SJSA1 (cell line): ENCODE results near the gene LFNG. TPM values are rescaled to one million over a fixed set of nuclear protein-coding genes. Genes with fewer than 3 reads are reported as not detected.
"Not testable (repeated sequence)": the region's sequence is repeated elsewhere in the genome, so short reads cannot be mapped to it uniquely, and the experiment has no call there.

Experiments
- DNase-seq, 2 experiments: peaks; one replicate each; pipeline ENCODE4 v3.0.0-alpha.2; 2015 to 2020; ENCODE audit warnings: low spot score in 2 of 2, low read depth in 1 of 2
- H3K27ac ChIP-seq: fragments of 250-450 bp; sonication (Bioruptor Pico); 2 replicates; pipeline ENCODE4 v1.5.1; 2020; ENCODE audit warnings: mild to moderate bottlenecking, moderate library complexity
- H3K27me3 ChIP-seq: fragments of 250-450 bp; sonication (Bioruptor Pico); replicated peaks from 2 replicates; pipeline ENCODE4 v1.5.1; 2020; ENCODE audit warnings: mild to moderate bottlenecking, moderate library complexity
- H3K36me3 ChIP-seq: fragments of 250-450 bp; sonication (Bioruptor Pico); 2 replicates; pipeline ENCODE4 v1.5.1; 2020; ENCODE audit warnings: mild to moderate bottlenecking
- H3K4me1 ChIP-seq: fragments of 250-450 bp; sonication (Bioruptor Pico); replicated peaks from 2 replicates; pipeline ENCODE4 v1.6.1; 2021; ENCODE audit warnings: mild to moderate bottlenecking
- H3K4me3 ChIP-seq: fragments of 250-450 bp; sonication (Bioruptor Pico); 2 replicates; pipeline ENCODE4 v1.5.1; 2020; ENCODE audit warnings: mild to moderate bottlenecking
- H3K9me3 ChIP-seq: fragments of 250-450 bp; sonication (Bioruptor Pico); replicated peaks from 2 replicates; pipeline ENCODE4 v1.5.1; 2020; ENCODE audit warnings: mild to moderate bottlenecking
- total RNA-seq: library from RNA; depleted of rRNA; stranded (reverse); fragments of >200 nt; shearing (Covaris generic); gene quantifications from 2 replicates; pipeline ENCODE4 v1.2.3, GENCODE V29; 2014

The LFNG gene
- total RNA-seq, 1 experiment from 2014 or later = 0.97 TPM

- Histone ChIP-seq H3K27ac (no peak overlapping the region), H3K9me3 (no peaks in the 10 kb centered on the region), H3K4me1 (peaks cover 36% of the 10 kb centered on the region), H3K27me3 (no peaks in the 10 kb centered on the region), H3K36me3 (no peaks in the 10 kb centered on the region), H3K4me3 (no peak overlapping the region)
- DNase-seq = no peak
Observed at GRCh38 chr7:2530071-2530987, 10.8 kb downstream of the LFNG start.

GRCh38 chr7:2530994-2531795 is 11.6 kb downstream of the LFNG start:
- H3K27me3 ChIP-seq, DNase-seq, H3K4me3 ChIP-seq, H3K36me3 ChIP-seq, H3K27ac ChIP-seq, H3K9me3 ChIP-seq: not testable (repeated sequence)
- peaks cover 38% of the 10 kb centered on the region for H3K4me1 ChIP-seq

DNA sequence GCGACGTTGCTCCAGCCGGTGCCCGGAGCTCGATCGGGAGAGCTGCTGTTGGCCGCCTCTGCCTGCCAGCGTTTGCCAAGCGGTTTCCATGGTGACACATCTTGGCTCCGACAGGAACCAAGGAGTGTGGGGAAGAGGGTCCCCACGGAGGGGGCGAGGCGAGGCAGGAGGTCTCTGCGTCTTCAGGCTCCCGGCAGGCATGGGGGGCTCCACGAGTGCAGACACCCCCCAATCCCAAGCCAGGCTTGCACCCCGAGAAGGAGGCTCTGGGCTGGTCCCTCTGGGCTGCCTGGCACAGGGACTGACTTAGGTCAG is 12.2 kb downstream of the LFNG start:
- peaks cover 38% of the 10 kb centered on the region for H3K4me1 ChIP-seq
- not testable (repeated sequence) for H3K4me3 ChIP-seq, H3K27ac ChIP-seq, H3K36me3 ChIP-seq, DNase-seq, H3K27me3 ChIP-seq, H3K9me3 ChIP-seq

DNA sequence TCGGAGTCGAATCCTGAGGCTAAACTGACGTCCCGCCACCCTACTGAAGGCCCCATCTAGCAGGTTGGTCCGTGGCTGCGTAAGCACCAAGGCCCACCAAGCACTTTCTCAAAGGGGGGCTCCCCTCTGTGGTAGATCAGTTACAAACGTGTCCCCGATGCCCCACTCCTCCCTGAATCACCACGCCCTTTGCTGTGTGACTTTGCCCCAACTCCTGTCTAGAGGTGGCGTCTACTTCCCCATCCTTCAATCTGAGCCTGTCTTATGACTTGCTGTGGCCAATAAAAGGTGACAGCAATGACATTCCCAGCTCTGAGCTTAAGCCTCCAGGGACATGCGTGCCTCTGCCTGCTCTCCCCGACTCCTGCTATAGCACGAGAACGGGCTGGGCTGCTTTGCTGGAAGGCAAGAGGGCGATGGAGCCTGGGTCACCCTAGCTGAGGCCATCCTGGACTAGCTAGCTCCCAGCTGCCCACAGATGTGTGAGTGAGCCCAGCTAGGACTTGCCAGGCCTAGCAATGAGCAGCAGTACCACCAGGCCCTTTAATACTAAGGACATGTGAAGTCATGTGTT is 12.7 kb downstream of the LFNG start:
- H3K9me3 ChIP-seq, DNase-seq, H3K27me3 ChIP-seq, H3K4me3 ChIP-seq, H3K27ac ChIP-seq, H3K36me3 ChIP-seq: not testable (repeated sequence)
- H3K4me1 ChIP-seq = peaks cover 36% of the 10 kb centered on the region

GRCh38 chr7:2532816-2533215 is 13.2 kb downstream of the LFNG start:
- not testable (repeated sequence) for H3K9me3 ChIP-seq, H3K4me3 ChIP-seq, H3K27me3 ChIP-seq, H3K36me3 ChIP-seq, DNase-seq, H3K27ac ChIP-seq
- H3K4me1 ChIP-seq = peaks cover 30% of the 10 kb centered on the region

GRCh38 chr7:2533566-2533965 is 14.0 kb downstream of the LFNG start:
- peaks cover 23% of the 10 kb centered on the region for H3K4me1 ChIP-seq
- H3K27me3 ChIP-seq, H3K27ac ChIP-seq, DNase-seq, H3K36me3 ChIP-seq, H3K4me3 ChIP-seq, H3K9me3 ChIP-seq: not testable (repeated sequence)

- not testable (repeated sequence) for H3K27me3 ChIP-seq, H3K27ac ChIP-seq, H3K9me3 ChIP-seq, DNase-seq, H3K4me3 ChIP-seq
- Histone ChIP-seq H3K36me3 (peaks cover 14% of the 10 kb centered on the region), H3K4me1 (peaks cover 16% of the 10 kb centered on the region)
Observed at GRCh38 chr7:2534214-2534613, 14.6 kb downstream of the LFNG start.

- not testable (repeated sequence) for DNase-seq, H3K4me1 ChIP-seq, H3K27me3 ChIP-seq, H3K9me3 ChIP-seq, H3K27ac ChIP-seq, H3K4me3 ChIP-seq
- peaks cover 26% of the 10 kb centered on the region for H3K36me3 ChIP-seq
Observed at GRCh38 chr7:2535872-2536627, 16.5 kb downstream of the LFNG start.

DNA sequence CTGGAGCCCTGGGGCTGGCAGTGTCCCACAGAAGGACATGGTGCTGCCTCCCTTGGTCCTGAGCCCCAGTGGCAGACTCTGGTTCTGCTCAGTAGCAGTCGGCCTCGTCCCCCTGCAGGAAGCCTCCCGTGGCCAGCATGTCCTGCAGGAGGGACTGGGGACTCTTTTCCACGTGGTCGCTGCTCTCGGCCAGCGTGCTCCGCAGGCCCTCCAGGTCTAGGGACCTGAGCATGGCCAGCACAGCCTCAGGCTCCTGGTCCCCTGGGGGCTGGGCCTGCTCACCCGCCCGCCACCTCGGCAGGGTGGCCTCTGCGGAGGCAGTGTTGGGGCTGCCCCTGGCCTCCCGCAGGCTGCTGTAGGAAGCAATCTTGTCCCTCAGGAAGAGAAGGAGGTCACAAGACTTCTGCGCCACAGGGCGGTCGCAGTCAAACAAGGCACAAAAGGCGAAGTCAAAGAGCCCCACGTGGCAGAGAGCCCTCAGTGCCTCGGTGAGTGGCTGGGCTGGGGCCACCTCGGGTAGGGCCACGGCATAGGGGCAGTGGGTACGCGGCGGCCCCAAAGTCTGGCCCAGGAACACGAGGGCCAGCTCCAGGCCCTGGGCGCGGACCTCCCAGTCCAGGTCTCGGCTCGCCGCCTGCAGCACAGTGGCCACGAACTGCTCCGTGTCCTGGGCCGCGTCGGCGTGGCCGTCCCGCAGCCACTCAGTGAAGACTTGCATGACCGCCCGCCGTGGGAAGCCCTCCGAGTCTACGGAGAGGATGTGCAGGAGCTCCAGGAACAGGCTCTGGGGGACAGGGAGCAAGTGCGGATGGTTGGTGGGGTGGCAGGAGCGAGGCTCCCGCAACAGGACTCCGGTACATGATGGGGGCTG is 18.6 kb downstream of the LFNG start:
- H3K4me1 ChIP-seq = peaks cover 3% of the 10 kb centered on the region
- no peak overlapping the region for H3K4me3 ChIP-seq
- no peak for DNase-seq
- H3K36me3 ChIP-seq = peaks cover 33% of the 10 kb centered on the region
- no peaks in the 10 kb centered on the region for H3K27me3 ChIP-seq
- no peaks in the 10 kb centered on the region for H3K9me3 ChIP-seq
- H3K27ac ChIP-seq = no peak overlapping the region

DNA sequence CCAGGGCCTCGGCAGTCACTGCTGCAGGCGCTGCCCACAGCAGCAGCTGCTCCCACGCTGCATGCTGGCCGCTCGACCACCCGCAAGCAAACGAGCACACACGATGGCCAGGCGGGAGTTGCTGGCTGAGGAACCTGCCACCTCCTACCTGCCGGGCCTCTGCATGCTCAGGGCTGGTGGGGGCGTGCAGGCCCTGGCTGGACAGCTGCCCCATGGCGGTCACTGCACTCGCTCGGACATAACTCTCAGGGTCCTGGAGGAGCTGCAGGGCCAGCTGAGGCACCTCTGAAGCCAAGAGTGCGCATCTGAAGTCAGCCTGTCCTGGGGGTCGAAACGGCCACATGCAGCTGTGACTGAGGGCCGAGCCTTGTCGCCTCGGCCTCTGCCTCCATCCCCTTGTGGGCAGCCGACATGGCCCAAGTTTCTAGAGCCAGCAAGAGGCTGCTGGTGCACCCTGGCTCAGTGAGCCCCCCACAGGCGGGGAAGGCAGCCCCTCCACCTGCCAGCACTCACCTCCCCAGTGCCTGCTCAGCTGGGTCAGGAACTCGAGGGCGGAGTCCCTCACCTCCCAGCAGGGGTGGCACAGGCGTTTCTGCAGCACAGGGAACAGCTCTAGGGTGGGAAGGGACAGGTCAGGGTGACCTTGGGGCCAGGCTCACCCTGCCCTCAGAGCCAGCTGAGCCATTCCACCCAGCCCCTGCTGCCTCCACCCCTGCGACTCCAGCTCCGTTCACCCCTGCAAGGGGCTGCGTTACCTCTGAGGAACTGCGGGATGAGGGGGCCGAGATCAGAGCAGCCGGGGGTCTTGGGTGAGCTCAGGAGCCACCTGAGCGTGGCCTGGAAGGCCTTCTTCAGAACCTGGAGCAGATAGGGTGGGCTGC is 19.7 kb downstream of the LFNG start:
- Histone ChIP-seq H3K9me3 (no peaks in the 10 kb centered on the region), H3K27me3 (no peaks in the 10 kb centered on the region)

DNA sequence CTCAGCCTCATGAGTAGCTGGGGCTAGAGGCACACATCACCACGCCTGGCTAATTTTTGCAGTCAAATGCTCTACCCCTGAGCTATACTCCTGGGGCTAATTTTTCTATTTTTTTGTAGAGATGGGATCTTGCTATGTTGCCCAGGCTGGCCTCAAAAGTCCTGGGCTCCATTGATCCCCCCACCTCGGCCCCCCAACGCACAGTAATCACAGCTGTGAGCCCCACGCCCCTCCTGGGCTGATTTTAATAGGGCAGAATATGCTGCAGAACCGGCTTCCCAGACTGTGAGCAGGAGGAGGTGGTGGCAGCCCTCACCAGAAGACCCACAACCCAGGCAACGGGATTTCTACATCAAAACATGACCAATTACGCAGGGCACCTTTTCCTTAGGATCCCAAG is 20.6 kb downstream of the LFNG start:
- Histone ChIP-seq H3K4me3 (no peak overlapping the region), H3K4me1 (peaks cover 3% of the 10 kb centered on the region), H3K36me3 (peaks cover 45% of the 10 kb centered on the region), H3K27me3 (no peaks in the 10 kb centered on the region), H3K27ac (no peak overlapping the region), H3K9me3 (no peaks in the 10 kb centered on the region)
- DNase-seq = no peak

More for the DNA sequence above, 19.7 kb downstream of the LFNG start:
- no peak for DNase-seq
- Histone ChIP-seq H3K27ac (no peak overlapping the region), H3K36me3 (peaks cover 38% of the 10 kb centered on the region), H3K4me3 (no peak overlapping the region), H3K4me1 (peaks cover 3% of the 10 kb centered on the region)

GRCh38 chr7:2540641-2541051 is 21.1 kb downstream of the LFNG start:
- DNase-seq = peak in 1 of 2 experiments; percentile 40
- no peaks in the 10 kb centered on the region for H3K9me3 ChIP-seq
- H3K27me3 ChIP-seq = no peaks in the 10 kb centered on the region
- H3K36me3 ChIP-seq = peaks cover 47% of the 10 kb centered on the region
- H3K4me1 ChIP-seq = no peaks in the 10 kb centered on the region
- no peak overlapping the region for H3K4me3 ChIP-seq
- H3K27ac ChIP-seq = no peak overlapping the region
